EL (cell line): ENCODE measurements around the gene FLOT2.
"Not testable (repeated sequence)": the region's sequence is repeated elsewhere in the genome, so short reads cannot be mapped to it uniquely, and the experiment has no call there.

ENCODE experiments used
- DNase-seq: peaks from one replicate; pipeline ENCODE4 v3.0.0-alpha.2; 2016

Gene FLOT2

DNA sequence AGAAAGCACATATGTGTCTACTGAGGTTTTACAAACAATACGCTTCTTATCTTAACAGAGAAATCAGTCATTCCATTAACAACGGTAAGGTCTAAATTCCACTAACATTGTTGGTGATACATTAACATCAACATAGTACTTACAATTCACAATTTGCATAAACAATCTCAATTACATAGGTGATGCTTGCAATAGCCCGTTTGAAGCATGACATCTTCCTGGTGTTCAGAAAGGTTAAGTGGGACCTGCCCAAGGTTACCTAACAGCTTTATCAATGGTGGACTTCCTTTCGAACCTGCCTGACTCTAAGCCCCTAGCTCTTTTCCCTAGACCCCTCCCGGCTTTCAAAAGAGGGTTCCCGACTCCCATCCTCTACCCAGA is 55.6 kb downstream of the FLOT2 start:
- DNase-seq = no peak

DNA sequence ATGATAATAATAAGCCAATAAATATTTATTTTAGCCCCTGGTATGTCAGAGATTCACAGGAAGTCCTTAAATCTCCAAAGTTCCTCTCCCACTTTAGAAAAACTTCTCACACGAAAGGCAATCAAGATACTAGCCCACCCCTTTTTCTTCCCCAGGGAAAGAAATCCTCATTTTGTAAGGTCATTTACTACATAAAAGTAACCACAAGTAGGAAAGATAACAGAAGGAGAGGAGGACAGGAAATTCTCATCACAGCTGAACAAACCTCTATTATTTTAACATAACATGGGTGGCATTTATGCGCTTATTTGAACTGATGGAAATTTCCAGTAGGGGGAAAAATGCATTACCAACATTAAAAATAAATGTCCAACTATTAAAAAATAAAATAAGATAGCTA is 58.3 kb downstream of the FLOT2 start:
- DNase-seq = no peak

DNA sequence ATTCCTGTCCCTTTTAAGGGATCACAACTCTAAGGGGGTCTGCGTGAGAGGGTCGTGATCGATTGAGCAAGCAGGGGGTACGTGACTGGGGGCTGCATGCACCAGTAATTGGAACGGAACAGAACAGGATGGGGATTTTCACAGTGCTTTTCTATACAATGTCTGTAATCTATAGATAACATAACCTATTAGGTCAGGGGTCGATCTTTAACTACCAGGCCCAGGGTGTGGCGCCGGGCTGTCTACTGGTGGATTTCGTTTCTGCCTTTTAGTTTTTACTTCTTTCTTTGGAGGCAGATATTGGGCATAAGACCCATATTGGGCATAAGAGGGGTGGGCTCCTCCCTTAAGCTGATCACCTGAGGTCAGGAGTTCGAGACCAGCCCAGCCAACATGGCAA is 61.0 kb downstream of the FLOT2 start:
- DNase-seq = not testable (repeated sequence)

DNA sequence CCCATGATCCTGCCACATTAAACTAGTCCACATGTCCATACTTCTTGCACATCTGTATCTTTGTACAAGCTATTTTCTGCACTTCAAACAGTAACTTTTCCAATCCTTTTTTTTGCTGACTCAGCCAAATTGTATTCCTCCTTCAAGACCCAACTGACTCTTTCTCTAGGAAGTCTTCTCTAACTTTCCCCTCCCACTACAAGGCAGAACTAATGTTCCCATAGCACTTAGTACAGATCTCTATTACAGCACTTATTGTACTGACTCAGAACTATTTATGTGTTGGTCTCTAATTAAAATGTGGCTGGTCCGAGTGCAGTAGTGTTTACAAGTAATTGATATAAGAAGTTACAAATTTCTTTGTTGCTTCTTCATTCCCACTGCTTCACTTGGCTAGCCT is 63.1 kb downstream of the FLOT2 start:
- DNase-seq = no peak
